ENCODE measurements around the gene NOX4.

Gene NOX4

GRCh38 chr11:89521294-89521693 lies 30.1 kb upstream of the NOX4 start:
- no peak overlapping the region for H3K4me3 ChIP-seq (ENCODE audit: low read depth, low read length)
- TF ChIP-seq CTCF (IDR thresholded peaks at IDR 0.05; ENCODE audit: low read depth, low read length), result no peak

DNA sequence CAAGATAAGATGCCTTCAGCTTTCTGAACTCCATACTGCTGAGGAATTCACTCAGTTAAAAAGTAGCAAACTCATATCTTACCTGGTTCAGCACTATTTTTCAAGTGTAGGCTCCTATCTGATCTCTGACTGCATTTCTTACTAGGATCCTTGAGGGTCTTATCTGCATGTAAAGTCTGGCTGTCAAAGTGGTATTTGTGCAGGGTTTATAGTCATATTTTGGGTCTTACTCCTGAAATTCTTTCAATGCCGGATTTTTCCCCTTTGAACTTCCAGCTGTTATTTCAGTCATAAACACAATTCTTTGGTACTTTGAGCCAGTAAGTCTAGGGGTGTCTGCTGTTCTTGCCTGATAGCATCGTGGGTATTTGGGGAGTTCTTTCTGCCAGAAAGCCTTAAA lies 25.3 kb upstream of the NOX4 start:
- TF ChIP-seq CTCF (IDR thresholded peaks at IDR 0.05; ENCODE audit: low read depth, low read length), result no peak
- no peak overlapping the region for H3K4me3 ChIP-seq (ENCODE audit: low read depth, low read length)

DNA sequence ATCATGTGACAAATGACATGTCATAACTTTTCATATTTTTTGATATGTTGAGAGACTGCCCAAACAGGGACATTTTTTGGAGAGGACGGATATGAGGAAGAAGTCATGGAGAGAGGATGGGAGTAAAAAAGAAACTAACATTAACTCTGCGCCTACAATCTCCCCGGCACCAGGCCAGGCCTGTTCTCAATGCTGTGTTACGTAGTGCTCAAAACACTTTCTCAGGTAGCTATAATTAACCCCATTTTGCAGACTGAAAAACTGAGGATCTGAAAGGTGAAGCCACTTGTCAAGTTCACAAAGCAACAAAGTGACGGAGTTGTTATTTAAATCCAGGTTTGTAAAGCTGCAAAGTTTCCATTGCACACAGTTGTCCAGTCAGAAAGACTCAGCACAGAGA lies 17.4 kb upstream of the NOX4 start:
- no peak for TF ChIP-seq CTCF (IDR thresholded peaks at IDR 0.05; ENCODE audit: low read depth, low read length)
- no peak overlapping the region for H3K4me3 ChIP-seq (ENCODE audit: low read depth, low read length)

- no peak overlapping the region for H3K4me3 ChIP-seq (ENCODE audit: low read depth, low read length)
- no peak for TF ChIP-seq CTCF (IDR thresholded peaks at IDR 0.05; ENCODE audit: low read depth, low read length)
Observed at GRCh38 chr11:89504270-89504669, 13.1 kb upstream of the NOX4 start.

- no peak for TF ChIP-seq CTCF (IDR thresholded peaks at IDR 0.05; ENCODE audit: low read depth, low read length)
- H3K4me3 ChIP-seq (ENCODE audit: low read depth, low read length), result no peak overlapping the region
Observed at GRCh38 chr11:89503422-89503821, 12.2 kb upstream of the NOX4 start.

- no peak overlapping the region for H3K4me3 ChIP-seq (ENCODE audit: low read depth, low read length)
- no peak for TF ChIP-seq CTCF (IDR thresholded peaks at IDR 0.05; ENCODE audit: low read depth, low read length)
Observed at GRCh38 chr11:89502301-89502700, 11.1 kb upstream of the NOX4 start.

- no peak overlapping the region for H3K4me3 ChIP-seq (ENCODE audit: low read depth, low read length)
- no peak for TF ChIP-seq CTCF (IDR thresholded peaks at IDR 0.05; ENCODE audit: low read depth, low read length)
Observed at GRCh38 chr11:89500336-89500735, 9.2 kb upstream of the NOX4 start.

Data from WI38 (cell line).